Activated CD8-positive, alpha-beta memory T cell treated with anti-CD3 and anti-CD28 coated beads, Interleukin-2, amount 10 ng/mL, durations not matched to agents 7 days and 5 days (primary cell): Measurements from ENCODE around the gene VPS52. TPM values are rescaled to one million over a fixed set of nuclear protein-coding genes. Genes with fewer than 3 reads are reported as not detected.
A peak's percentile ranks its signal among the peaks of the same experiment; 100 is the strongest.
"Not testable (repeated sequence)": the region's sequence is repeated elsewhere in the genome, so short reads cannot be mapped to it uniquely, and the experiment has no call there.

Experiments used
- ATAC-seq: fragments of 150-1000 bp; cut with Tn5 transposase; one replicate; pipeline ENCODE4 v1.10.0; 2021; ENCODE audit warnings: moderate library complexity
- CTCF ChIA-PET: fragments of 350-600 bp; sonication (Branson Sonifier 250); formaldehyde crosslinking; loops from one replicate; lab custom pipeline; 2021; ENCODE audit warnings: antibody characterized with exemption; lab: Charles Lee
- DNase-seq: peaks from one replicate; pipeline ENCODE4 v3.0.0-alpha.2; 2020
- H3K27ac Mint-ChIP-seq: one replicate; pipeline ENCODE4 v1.8.0; 2021; ENCODE audit warnings: mild to moderate bottlenecking, mixed read lengths
- H3K27me3 Mint-ChIP-seq: one replicate; pipeline ENCODE4 v1.8.0; 2021; ENCODE audit warnings: mixed read lengths
- H3K36me3 Mint-ChIP-seq: one replicate; pipeline ENCODE4 v1.8.0; 2021; ENCODE audit warnings: mild to moderate bottlenecking, mixed read lengths
- H3K4me1 Mint-ChIP-seq: one replicate; pipeline ENCODE4 v1.8.0; 2021; ENCODE audit warnings: mixed read lengths
- H3K4me3 Mint-ChIP-seq: one replicate; pipeline ENCODE4 v1.8.0; 2021; ENCODE audit warnings: mild to moderate bottlenecking, moderate library complexity, mixed read lengths
- H3K9me3 Mint-ChIP-seq: one replicate; pipeline ENCODE4 v1.8.0; 2022; ENCODE audit warnings: low read depth, mixed read lengths
- total RNA-seq, 2 experiments: library from RNA; stranded (reverse); gene quantifications; one replicate each; pipeline ENCODE4 v1.2.3, GENCODE V29; 2021

VPS52 gene
- total RNA-seq, 2 experiments from 2014 or later = 60.6 to 63.3 TPM

DNA sequence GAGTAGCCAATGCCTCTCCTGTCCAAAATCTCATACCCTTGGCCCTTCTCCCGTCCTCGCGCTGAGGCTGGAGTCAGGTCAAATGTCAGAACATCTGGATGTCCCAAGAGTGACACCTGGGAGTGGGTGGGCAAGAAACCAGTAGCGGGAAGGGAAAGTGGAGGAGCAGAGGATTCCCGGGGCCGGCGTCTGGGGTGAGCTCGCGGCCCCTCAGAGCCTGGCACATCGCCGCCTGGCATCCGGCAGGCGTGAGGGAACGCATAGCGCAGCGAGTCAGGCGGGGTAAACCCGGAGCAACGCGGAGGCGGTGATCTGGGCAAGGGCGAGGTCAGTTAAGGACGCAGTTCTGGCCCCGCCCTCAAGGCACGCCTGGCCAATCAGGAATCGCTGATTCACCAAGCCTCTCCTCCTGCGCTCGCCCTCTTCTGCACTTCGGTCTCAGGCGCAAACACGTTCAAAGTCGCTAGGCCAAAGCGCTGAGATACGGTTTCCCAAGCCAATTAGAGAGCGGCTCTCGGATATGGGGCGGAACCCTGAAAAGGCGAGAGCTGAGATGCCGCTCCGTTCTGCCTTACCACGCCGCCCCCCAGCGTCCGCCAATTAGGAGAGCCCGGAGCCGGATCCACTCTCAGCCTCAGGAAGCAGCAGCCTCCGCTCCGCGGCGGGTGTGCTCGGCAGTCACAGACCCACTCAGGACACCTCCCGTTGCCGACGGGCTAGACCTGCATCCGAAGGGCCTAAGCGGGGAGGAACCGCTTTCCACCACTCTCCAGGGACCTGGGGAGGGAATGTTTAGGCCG lies 22.5 kb downstream of the VPS52 start:
- H3K27me3 Mint-ChIP-seq = peaks cover 10% of the 10 kb centered on the region
- DNase-seq = peak; percentile 99
- no peaks in the 10 kb centered on the region for H3K9me3 Mint-ChIP-seq
- peak overlapping the region; percentile 90 for H3K4me3 Mint-ChIP-seq
- peak overlapping the region; percentile 94 for H3K27ac Mint-ChIP-seq
- peaks cover 21% of the 10 kb centered on the region for H3K36me3 Mint-ChIP-seq
- H3K4me1 Mint-ChIP-seq = peaks cover 37% of the 10 kb centered on the region
- ATAC-seq = peak; percentile 93
- CTCF ChIA-PET = interaction anchor here (0.8 to 6.2 kb wide), 41 partner anchors 9 to 411 kb away, joined by 3 to 108 read pairs (median 6); partner anchors contain the start of genes B3GALT4, HLA-DPA1, HLA-DPB1 and HSD17B8

DNA sequence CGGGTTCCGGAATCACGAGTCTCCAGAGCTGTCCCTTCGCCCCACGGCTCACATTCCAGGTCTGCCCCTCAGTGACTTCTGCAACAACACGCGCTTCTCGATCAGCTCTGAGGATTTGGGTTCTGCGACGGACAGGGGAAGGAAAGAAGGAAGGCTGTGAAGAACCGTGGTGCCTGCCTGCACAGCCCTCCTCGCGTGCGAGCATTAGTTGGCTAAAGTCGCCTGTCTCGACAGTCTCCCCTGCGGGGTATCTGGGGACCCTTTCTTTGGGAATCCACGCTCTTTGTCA lies 23.1 kb downstream of the VPS52 start:
- CTCF ChIA-PET = interaction anchor here (0.8 to 6.2 kb wide), 44 partner anchors 8 to 410 kb away, joined by 3 to 108 read pairs (median 6); partner anchors contain the start of genes B3GALT4, HLA-DMA, HLA-DPA1 and HLA-DPB1
- peaks cover 37% of the 10 kb centered on the region for H3K4me1 Mint-ChIP-seq
- peaks cover 21% of the 10 kb centered on the region for H3K36me3 Mint-ChIP-seq
- peaks cover 11% of the 10 kb centered on the region for H3K27me3 Mint-ChIP-seq
- peak overlapping the region; percentile 94 for H3K27ac Mint-ChIP-seq
- H3K9me3 Mint-ChIP-seq = no peaks in the 10 kb centered on the region
- peak; percentile 8 for ATAC-seq
- DNase-seq = peak; percentile 66
- peak overlapping the region; percentile 90 for H3K4me3 Mint-ChIP-seq

DNA sequence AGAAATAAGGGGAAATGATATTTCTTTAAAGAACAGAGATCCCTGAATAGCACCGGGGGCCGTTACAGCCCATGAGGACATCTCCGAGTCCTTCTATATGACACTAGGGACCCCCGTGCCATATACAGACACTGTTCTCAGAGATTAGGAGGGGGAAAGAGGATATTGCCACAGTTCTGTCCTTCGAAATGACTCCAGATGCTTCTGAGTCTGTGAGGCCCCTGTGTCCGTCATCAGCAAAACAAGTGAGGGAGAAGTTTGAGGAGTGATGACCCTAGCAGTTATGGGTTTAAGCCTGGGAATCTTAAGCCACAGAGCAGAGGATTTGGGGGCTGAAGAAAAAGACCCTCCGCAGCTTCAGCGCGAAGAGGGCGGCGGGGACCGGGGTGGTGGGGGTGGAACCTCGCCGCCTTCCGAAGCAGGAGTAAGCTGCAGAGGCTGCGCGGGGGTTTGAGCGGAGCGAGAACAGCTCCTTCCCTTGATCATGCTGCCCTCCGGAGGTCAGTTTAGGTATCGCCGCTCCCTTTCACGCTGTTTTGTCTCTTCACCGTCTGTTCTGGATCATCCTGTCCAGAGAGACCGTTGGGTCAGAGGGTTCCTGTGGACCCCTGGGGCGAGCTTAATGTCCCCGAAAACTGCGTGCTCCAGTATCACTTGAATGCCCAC lies 23.6 kb downstream of the VPS52 start:
- Mint-ChIP-seq H3K9me3 (no peaks in the 10 kb centered on the region), H3K27ac (peak overlapping the region; percentile 94), H3K36me3 (peaks cover 21% of the 10 kb centered on the region), H3K4me3 (peak overlapping the region; percentile 90), H3K27me3 (peaks cover 15% of the 10 kb centered on the region), H3K4me1 (peaks cover 37% of the 10 kb centered on the region)
- CTCF ChIA-PET = interaction anchor here (0.5 to 6.2 kb wide), 47 partner anchors 8 to 410 kb away, joined by 3 to 108 read pairs (median 5); partner anchors contain the start of genes B3GALT4, HLA-DMA, HLA-DPA1 and HLA-DPB1
- DNase-seq (peak; percentile 95), ATAC-seq (peak; percentile 42)

DNA sequence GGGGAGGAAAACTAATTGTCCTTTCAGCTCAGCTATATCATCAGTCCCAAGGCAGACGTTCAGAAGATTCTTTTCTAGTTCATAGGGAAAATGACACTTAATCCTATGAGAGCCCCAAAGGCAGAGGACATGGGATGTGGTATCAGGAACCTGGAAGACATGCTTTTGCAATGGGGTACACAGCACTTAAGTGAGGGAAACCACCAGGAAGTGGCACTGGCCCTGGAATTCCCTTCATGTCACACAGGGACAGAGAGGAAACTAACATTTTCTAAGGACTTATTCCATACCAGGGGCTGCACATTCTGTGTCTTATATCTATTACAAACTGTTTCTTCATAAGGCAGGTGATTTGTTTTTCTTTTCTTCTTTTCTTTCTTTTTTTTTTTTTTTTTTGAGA lies 28.2 kb downstream of the VPS52 start:
- peaks cover 36% of the 10 kb centered on the region for H3K27me3 Mint-ChIP-seq
- ATAC-seq (no peak), DNase-seq (no peak)
- peaks cover 16% of the 10 kb centered on the region for H3K4me1 Mint-ChIP-seq
- no peaks in the 10 kb centered on the region for H3K9me3 Mint-ChIP-seq
- no peaks in the 10 kb centered on the region for H3K36me3 Mint-ChIP-seq
- no peak overlapping the region for H3K27ac Mint-ChIP-seq
- no peak overlapping the region for H3K4me3 Mint-ChIP-seq
- CTCF ChIA-PET = interaction anchor here (0.7 to 2.1 kb wide), 5 partner anchors 23 to 117 kb away, joined by 3 to 6 read pairs (median 3); no protein-coding TSS in a partner anchor

DNA sequence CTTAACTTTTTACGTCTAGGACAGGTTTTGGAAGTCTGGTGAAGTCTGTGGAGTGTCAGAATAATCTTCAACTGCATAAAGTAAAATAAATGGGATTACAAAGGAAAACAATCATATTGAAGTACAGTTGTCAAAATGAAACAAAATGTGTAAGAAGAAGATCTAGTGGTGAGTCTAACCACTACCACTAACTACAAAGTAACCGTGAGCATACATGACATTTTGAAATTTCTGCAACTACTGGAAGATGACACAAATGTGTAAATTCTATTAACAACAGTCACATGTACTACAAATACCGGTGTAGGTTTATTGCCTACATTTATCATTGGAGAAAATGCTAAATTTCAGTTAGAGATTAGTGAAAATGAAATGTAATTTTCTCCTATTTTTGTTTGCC lies 29.7 kb downstream of the VPS52 start:
- H3K9me3 Mint-ChIP-seq = no peaks in the 10 kb centered on the region
- no peak for DNase-seq
- peaks cover 44% of the 10 kb centered on the region for H3K27me3 Mint-ChIP-seq
- H3K36me3 Mint-ChIP-seq = no peaks in the 10 kb centered on the region
- H3K27ac Mint-ChIP-seq = no peak overlapping the region
- CTCF ChIA-PET = interaction anchor here (2.1 to 2.2 kb wide), 2 partner anchors 80 to 124 kb away, joined by 5 to 6 read pairs; no protein-coding TSS in a partner anchor
- peaks cover 12% of the 10 kb centered on the region for H3K4me1 Mint-ChIP-seq
- peak; percentile 75 for ATAC-seq
- H3K4me3 Mint-ChIP-seq = peak overlapping the region; percentile 25

DNA sequence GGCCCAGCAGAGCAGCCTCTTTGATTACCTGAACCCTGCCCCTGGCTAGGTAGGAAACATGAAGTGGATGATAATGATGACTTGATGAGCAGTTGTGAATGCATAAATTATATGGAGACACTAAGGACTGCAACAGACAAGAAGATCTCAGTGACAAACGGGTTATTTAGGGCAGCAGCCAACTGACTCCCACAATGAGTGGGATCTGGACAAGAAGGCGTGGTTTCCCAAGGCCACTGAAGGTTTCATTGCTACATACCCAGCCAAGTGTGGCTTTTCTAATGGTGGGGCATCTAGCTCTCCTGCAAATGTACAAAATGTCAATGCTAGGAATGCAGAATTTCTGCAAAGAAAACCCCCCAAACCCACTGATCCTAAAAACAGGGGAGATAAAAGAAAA lies 33.9 kb downstream of the VPS52 start:
- no peak overlapping the region for H3K4me3 Mint-ChIP-seq
- no peaks in the 10 kb centered on the region for H3K36me3 Mint-ChIP-seq
- H3K4me1 Mint-ChIP-seq = peaks cover 12% of the 10 kb centered on the region
- DNase-seq = no peak
- CTCF ChIA-PET = interaction anchor here (1.0 to 1.4 kb wide), 4 partner anchors 11 to 113 kb away, joined by 3 to 5 read pairs (median 4); no protein-coding TSS in a partner anchor
- no peak for ATAC-seq
- H3K9me3 Mint-ChIP-seq = no peaks in the 10 kb centered on the region
- H3K27me3 Mint-ChIP-seq = peaks cover 48% of the 10 kb centered on the region
- no peak overlapping the region for H3K27ac Mint-ChIP-seq

- peaks cover 45% of the 10 kb centered on the region for H3K27me3 Mint-ChIP-seq
- CTCF ChIA-PET = interaction anchor here (0.7 to 1.2 kb wide), 2 partner anchors 10 to 39 kb away, joined by 3 to 4 read pairs; no protein-coding TSS in a partner anchor
- ATAC-seq = no peak
These were observed 34.8 kb downstream of the VPS52 start for GRCh38 chr6:33236852-33237251.

GRCh38 chr6:33236328-33236727 lies 35.3 kb downstream of the VPS52 start:
- CTCF ChIA-PET = interaction anchor here (0.7 kb wide), 1 partner anchor 38 kb away, joined by 3 read pairs; no protein-coding TSS in a partner anchor
- no peak for DNase-seq

More at GRCh38 chr6:33236852-33237251, 34.8 kb downstream of the VPS52 start:
- H3K4me1 Mint-ChIP-seq = peaks cover 6% of the 10 kb centered on the region
- H3K27ac Mint-ChIP-seq = no peak overlapping the region
- H3K36me3 Mint-ChIP-seq = no peaks in the 10 kb centered on the region
- DNase-seq = no peak
- no peak overlapping the region for H3K4me3 Mint-ChIP-seq
- H3K9me3 Mint-ChIP-seq = no peaks in the 10 kb centered on the region

DNA sequence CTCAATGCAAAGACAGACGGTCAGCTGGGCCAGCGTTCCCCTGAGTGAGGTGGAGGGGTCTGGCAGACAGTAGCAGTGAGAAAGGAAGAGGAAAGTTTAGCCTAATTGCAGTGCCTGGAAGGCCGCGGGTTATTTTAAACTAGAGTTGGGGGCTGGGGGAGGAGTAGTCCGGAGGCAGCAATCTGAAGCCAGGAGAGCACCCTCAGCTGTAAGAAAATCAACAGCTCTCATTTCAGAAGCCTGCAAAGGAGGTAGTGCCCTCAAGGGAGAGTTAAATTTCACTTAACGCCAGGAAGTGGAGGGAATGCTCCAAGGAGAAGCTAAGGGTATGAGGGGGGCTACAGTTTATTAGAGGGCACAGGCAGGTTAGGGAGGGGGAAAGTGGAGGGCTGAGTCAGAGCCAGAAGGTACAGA lies 36.4 kb downstream of the VPS52 start:
- ATAC-seq (no peak), DNase-seq (no peak)
- Mint-ChIP-seq H3K27me3 (peaks cover 42% of the 10 kb centered on the region), H3K36me3 (no peaks in the 10 kb centered on the region), H3K4me1 (no peaks in the 10 kb centered on the region), H3K4me3 (no peak overlapping the region), H3K27ac (no peak overlapping the region), H3K9me3 (no peaks in the 10 kb centered on the region)
- CTCF ChIA-PET = interaction anchor here (1.0 kb wide), 1 partner anchor 13 kb away, joined by 3 read pairs; no protein-coding TSS in a partner anchor

More at GRCh38 chr6:33236328-33236727, 35.3 kb downstream of the VPS52 start:
- no peak overlapping the region for H3K4me3 Mint-ChIP-seq
- H3K9me3 Mint-ChIP-seq = no peaks in the 10 kb centered on the region
- no peak for ATAC-seq
- no peak overlapping the region for H3K27ac Mint-ChIP-seq
- peaks cover 45% of the 10 kb centered on the region for H3K27me3 Mint-ChIP-seq
- no peaks in the 10 kb centered on the region for H3K36me3 Mint-ChIP-seq
- peaks cover 2% of the 10 kb centered on the region for H3K4me1 Mint-ChIP-seq

DNA sequence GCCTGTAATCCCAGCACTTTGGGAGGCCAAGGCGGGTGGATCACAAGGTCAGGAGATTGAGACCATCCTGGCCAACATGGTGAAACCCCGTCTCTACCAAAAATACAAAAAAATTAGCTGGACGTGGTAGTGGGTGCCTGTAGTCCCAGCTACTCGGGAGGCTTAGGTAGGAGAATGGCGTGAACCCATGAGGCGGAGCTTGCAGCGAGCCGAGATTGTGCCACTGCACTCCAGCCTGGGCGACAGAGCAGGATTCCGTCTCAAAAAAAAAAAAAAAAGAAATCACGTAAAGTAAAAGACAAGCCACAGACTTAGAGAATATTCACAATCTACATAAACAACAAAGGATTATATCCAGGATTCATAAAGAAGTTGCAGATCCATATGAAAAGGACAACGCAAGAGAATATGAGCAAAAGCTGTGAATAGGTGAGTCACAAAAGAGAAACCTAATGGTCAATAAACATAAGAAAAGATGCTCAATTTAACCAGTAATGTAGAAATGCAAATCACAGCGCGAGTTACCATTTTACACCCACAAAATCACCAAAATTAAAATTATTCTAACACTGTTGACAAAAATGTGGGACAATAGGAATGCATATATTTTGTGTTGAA lies 45.1 kb downstream of the VPS52 start:
- H3K27me3 Mint-ChIP-seq = peaks cover 50% of the 10 kb centered on the region
- not testable (repeated sequence) for DNase-seq, H3K9me3 Mint-ChIP-seq, H3K36me3 Mint-ChIP-seq, H3K27ac Mint-ChIP-seq, H3K4me3 Mint-ChIP-seq, H3K4me1 Mint-ChIP-seq, ATAC-seq
- CTCF ChIA-PET = interaction anchor here (0.5 to 1.6 kb wide), 3 partner anchors 11 to 21 kb away, joined by 3 to 5 read pairs (median 4); no protein-coding TSS in a partner anchor

DNA sequence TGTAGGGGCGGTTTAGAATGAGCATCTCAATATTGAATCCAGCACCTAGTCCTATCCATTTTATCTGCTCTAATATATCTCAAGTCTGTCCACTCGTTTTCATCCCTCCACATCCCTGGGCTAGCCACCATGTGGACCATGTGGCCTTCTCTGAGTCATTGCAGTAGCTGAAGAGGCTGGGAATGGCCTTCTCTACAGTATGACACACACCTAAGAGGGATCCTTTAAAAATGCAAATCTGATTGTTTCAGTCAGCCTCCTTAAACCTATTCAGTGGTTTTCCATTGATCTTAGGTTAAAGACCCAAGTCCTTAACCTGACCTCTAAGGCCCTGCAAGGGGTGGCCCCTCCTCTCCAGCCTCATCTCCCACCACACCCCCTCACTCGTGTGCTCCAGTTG lies 54.0 kb downstream of the VPS52 start:
- Mint-ChIP-seq H3K4me1 (peaks cover 11% of the 10 kb centered on the region), H3K27me3 (peaks cover 61% of the 10 kb centered on the region), H3K9me3 (no peaks in the 10 kb centered on the region), H3K27ac (no peak overlapping the region), H3K4me3 (no peak overlapping the region), H3K36me3 (peaks cover 2% of the 10 kb centered on the region)
- CTCF ChIA-PET = interaction anchor here (0.7 kb wide), 1 partner anchor 25 kb away, joined by 3 read pairs; no protein-coding TSS in a partner anchor
- ATAC-seq = no peak
- DNase-seq = no peak

GRCh38 chr6:33217246-33217645 lies 54.4 kb downstream of the VPS52 start:
- Mint-ChIP-seq H3K27me3 (peaks cover 61% of the 10 kb centered on the region), H3K9me3 (no peaks in the 10 kb centered on the region), H3K4me3 (no peak overlapping the region), H3K27ac (no peak overlapping the region), H3K4me1 (peaks cover 14% of the 10 kb centered on the region), H3K36me3 (peaks cover 4% of the 10 kb centered on the region)
- DNase-seq (no peak), ATAC-seq (no peak)
- CTCF ChIA-PET = no interaction called here
